Measurements from ENCODE around the gene CABYR. TPM values are rescaled to one million over a fixed set of nuclear protein-coding genes. Genes with fewer than 3 reads are reported as not detected.
A peak's percentile ranks its signal among the peaks of the same experiment; 100 is the strongest.

Gene CABYR
- polyA plus RNA-seq, 1 of the 3 experiments (the other 2 are of a cell fraction), result 15.2 TPM

- TF ChIP-seq GABPA (IDR thresholded peaks at IDR 0.05; ENCODE audit: low read depth), result no peak
- Histone ChIP-seq H3K4me1 (ENCODE audit: control insufficient read depth in 1 of 2, insufficient read depth in 2 of 2, low read depth in 1 of 2, low read length in 1 of 2) (peaks cover 10 to 12% of the 10 kb centered on the region in 2 experiments; a peak in 3 of 4 replicates), H3K27ac (ENCODE audit: low read depth in 2 of 2, low read length in 1 of 2) (peak overlapping the region in 1 of 2 experiments; percentile 55; a peak in 2 of 4 replicates), H3K4me3 (ENCODE audit: low read depth in 2 of 2, low read length in 1 of 2) (no peak overlapping the region), H3K36me3 (replicated peaks in 1 of 2; ENCODE audit: control insufficient read depth in 1 of 2, insufficient read depth in 2 of 2, low read length in 1 of 2) (peaks cover 9 to 13% of the 10 kb centered on the region in 2 experiments), H3K9me3 (no peaks in the 10 kb centered on the region), H3K9ac (no peak overlapping the region), H3K4me2 (no peak overlapping the region), H3F3A (replicated peaks; ENCODE audit: insufficient read depth) (no peaks in the 10 kb centered on the region), H3K27me3 (ENCODE audit: insufficient read depth) (no peaks in the 10 kb centered on the region), H2AFZ (ENCODE audit: low read depth) (no peak overlapping the region), H3K9me2 (no peaks in the 10 kb centered on the region), H4K20me1 (ENCODE audit: insufficient read depth) (no peaks in the 10 kb centered on the region), H3K79me2 (ENCODE audit: insufficient read depth) (no peaks in the 10 kb centered on the region)
- CTCF ChIA-PET, result interaction anchor here (0.7 to 1.2 kb wide), 2 partner anchors 11 to 807 kb away, joined by 3 read pairs; no protein-coding TSS in a partner anchor
- DNase-seq, result no peak
- 65% methylated on average over 4 of the region's 4 CpGs for WGBS (ENCODE audit: low lambda C conversion rate)
- POLR2A ChIA-PET, result no interaction called here
Observed at GRCh38 chr18:24089515-24090337, 49.1 kb upstream of the CABYR start.

- ChIA-PET POLR2A (no interaction called here), CTCF (no interaction called here)
- Histone ChIP-seq H3K27me3 (ENCODE audit: insufficient read depth) (no peaks in the 10 kb centered on the region), H3K4me1 (ENCODE audit: control insufficient read depth in 1 of 2, insufficient read depth in 2 of 2, low read depth in 1 of 2, low read length in 1 of 2) (peaks cover 10 to 12% of the 10 kb centered on the region in 2 experiments; a peak in 3 of 4 replicates), H3K9me3 (no peaks in the 10 kb centered on the region), H3K36me3 (replicated peaks in 1 of 2; ENCODE audit: control insufficient read depth in 1 of 2, insufficient read depth in 2 of 2, low read length in 1 of 2) (peaks cover 9 to 13% of the 10 kb centered on the region in 2 experiments), H2AFZ (ENCODE audit: low read depth) (no peak overlapping the region), H4K20me1 (ENCODE audit: insufficient read depth) (no peaks in the 10 kb centered on the region), H3K9me2 (no peaks in the 10 kb centered on the region), H3F3A (replicated peaks; ENCODE audit: insufficient read depth) (no peaks in the 10 kb centered on the region), H3K4me3 (ENCODE audit: low read depth in 2 of 2, low read length in 1 of 2) (no peak overlapping the region), H3K9ac (no peak overlapping the region), H3K4me2 (no peak overlapping the region), H3K79me2 (ENCODE audit: insufficient read depth) (no peaks in the 10 kb centered on the region), H3K27ac (ENCODE audit: low read depth in 2 of 2, low read length in 1 of 2) (no peak overlapping the region)
- DNase-seq, result no peak
- WGBS (ENCODE audit: low lambda C conversion rate), result 97% methylated on average over 13 of the region's 13 CpGs
- no peak for TF ChIP-seq RXRA (IDR thresholded peaks at IDR 0.05; ENCODE audit: borderline replicate concordance, low read depth)
- TF ChIP-seq SMC3 (IDR thresholded peaks at IDR 0.05; ENCODE audit: low read depth, low read length), result no peak
- no peak for TF ChIP-seq ELF1 (IDR thresholded peaks at IDR 0.05)
- TF ChIP-seq FOXJ3 (CRISPR knock-in tag; IDR thresholded peaks at IDR 0.05), result no peak
- no peak for TF ChIP-seq USF1 (IDR thresholded peaks at IDR 0.05; ENCODE audit: borderline replicate concordance, low read depth)
- no peak for TF ChIP-seq USF2 (IDR thresholded peaks at IDR 0.05; ENCODE audit: borderline replicate concordance, low read depth, low read length)
Observed at GRCh38 chr18:24090876-24091275, 48.0 kb upstream of the CABYR start.

GRCh38 chr18:24094561-24094960 is 44.3 kb upstream of the CABYR start:
- H3K27me3 ChIP-seq (ENCODE audit: insufficient read depth), result no peaks in the 10 kb centered on the region
- no peak overlapping the region for H3K27ac ChIP-seq (ENCODE audit: low read depth in 2 of 2, low read length in 1 of 2)
- no peak overlapping the region for H3K9ac ChIP-seq
- no peak overlapping the region for H2AFZ ChIP-seq (ENCODE audit: low read depth)
- DNase-seq, result no peak
- ChIA-PET CTCF (no interaction called here), POLR2A (no interaction called here)
- H3K79me2 ChIP-seq (ENCODE audit: insufficient read depth), result no peaks in the 10 kb centered on the region
- no peaks in the 10 kb centered on the region for H4K20me1 ChIP-seq (ENCODE audit: insufficient read depth)
- H3K4me3 ChIP-seq (ENCODE audit: low read depth in 2 of 2, low read length in 1 of 2), result no peak overlapping the region
- no peaks in the 10 kb centered on the region; the same call in 1 of the 2 replicates for H3K9me3 ChIP-seq
- H3K9me2 ChIP-seq, result no peaks in the 10 kb centered on the region
- H3K36me3 ChIP-seq (replicated peaks in 1 of 2; ENCODE audit: control insufficient read depth in 1 of 2, insufficient read depth in 2 of 2, low read length in 1 of 2), result peaks cover 2 to 28% of the 10 kb centered on the region in 2 experiments
- peaks cover 0 to 1% of the 10 kb centered on the region in 2 experiments; a peak in 2 of 4 replicates for H3K4me1 ChIP-seq (ENCODE audit: control insufficient read depth in 1 of 2, insufficient read depth in 2 of 2, low read depth in 1 of 2, low read length in 1 of 2)
- no peaks in the 10 kb centered on the region for H3F3A ChIP-seq (replicated peaks; ENCODE audit: insufficient read depth)
- no peak overlapping the region for H3K4me2 ChIP-seq
- TF ChIP-seq REST (IDR thresholded peaks at IDR 0.05; ENCODE audit: low read depth, low read length) (no peak), TAF1 (IDR thresholded peaks at IDR 0.05; ENCODE audit: borderline replicate concordance, low read depth, low read length) (no peak), JUND (IDR thresholded peaks at IDR 0.05) (no peak), MXI1 (IDR thresholded peaks at IDR 0.05; ENCODE audit: low read depth, low read length) (no peak), SIN3A (IDR thresholded peaks at IDR 0.05; ENCODE audit: borderline replicate concordance, low read depth, low read length) (no peak), USF2 (IDR thresholded peaks at IDR 0.05; ENCODE audit: borderline replicate concordance, low read depth, low read length) (no peak), MAX (IDR thresholded peaks at IDR 0.05; ENCODE audit: low read depth) (no peak)
